Kidney tubule cell (primary cell): ENCODE measurements around the gene ITPR1.
A peak's percentile ranks its signal among the peaks of the same experiment; 100 is the strongest.

ENCODE experiments used
- DNase-seq: peaks from one replicate; pipeline ENCODE4 v3.0.0-alpha.2; 2018; ENCODE audit warnings: low spot score

ITPR1 gene

GRCh38 chr3:4491855-4492207 lies 1.3 kb upstream of the ITPR1 start:
- no peak for DNase-seq

DNA sequence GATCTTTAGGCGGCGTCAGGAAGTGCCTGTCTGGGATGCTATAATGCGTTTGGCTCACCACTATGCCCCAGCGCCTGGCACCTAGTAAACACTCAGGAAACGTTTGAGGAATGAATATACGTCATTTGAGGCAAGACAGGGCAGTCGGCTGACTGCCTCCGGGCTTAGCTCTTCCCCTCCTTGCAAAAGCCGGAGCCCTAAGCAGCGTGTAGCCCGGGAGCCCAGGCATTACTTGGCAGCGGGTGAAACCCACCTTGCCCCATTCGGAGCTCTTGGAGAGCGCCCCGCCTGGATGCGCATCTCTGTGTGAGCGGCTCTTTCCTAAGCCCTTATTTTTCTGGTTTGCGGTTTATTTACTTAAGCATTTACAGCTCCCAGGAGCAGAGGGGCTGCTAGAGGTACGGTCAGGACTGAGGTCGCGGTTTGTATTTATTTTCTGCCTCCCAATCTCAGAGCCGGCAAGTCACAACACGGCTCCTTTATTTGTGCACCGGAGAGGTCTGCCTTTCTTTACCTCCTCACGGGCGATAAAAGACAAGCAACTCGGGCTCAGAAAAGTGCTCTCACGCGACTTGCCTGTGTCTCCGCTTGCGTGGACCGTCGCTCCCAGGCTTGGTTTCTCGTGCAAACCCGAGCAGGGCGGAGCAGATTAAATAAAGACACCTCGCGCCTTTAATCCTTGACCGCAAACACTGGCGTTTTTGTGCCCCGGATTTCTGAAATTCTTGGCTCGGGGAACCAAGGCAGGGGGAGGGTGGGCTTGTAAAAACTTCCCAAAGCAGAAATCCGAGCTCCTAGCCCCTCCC lies 737 bp upstream of the ITPR1 start:
- DNase-seq = peak; percentile 79

- DNase-seq = peak; percentile 22
Observed at GRCh38 chr3:4493941-4494894, 1.1 kb downstream of the ITPR1 start.

DNA sequence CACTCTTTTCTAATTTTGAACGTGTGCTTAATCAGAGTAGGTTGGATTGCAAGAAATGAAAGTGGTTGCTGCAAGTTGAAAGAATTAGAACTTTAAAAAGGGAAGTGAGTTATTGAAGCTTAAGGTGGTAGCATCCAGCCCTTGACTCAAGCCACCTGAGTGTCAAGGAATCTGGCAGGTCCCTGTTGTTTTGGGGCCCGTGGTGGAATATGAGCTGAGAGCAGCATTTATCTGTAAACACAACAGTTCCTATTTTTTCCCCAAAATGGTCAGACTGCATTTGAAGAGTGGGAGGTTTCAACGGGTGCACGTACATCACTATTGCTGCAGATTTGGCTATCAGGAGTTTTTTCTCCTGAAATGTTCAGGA lies 1.7 kb downstream of the ITPR1 start:
- DNase-seq = no peak

- no peak for DNase-seq
Observed at GRCh38 chr3:4495294-4496086, 2.3 kb downstream of the ITPR1 start.

DNA sequence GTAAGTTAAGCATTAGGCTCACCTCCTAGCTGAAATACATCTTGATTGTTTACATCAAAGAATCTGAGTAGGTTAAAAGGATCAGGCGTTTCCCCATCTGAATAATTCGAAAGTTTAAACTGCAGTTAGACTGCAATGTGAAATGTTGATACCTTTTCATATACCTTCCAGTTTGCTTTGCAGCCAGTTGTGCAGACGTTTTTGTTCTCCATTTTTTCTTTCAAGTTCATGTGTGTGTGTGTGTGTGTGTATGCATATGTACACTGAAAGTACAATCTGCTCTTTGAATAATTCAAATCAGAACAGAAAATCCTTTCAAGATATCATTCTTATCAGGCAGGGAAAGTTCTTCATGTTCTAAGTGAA lies 2.9 kb downstream of the ITPR1 start:
- no peak for DNase-seq

GRCh38 chr3:4497005-4497692 lies 4.0 kb downstream of the ITPR1 start:
- no peak for DNase-seq

- DNase-seq = no peak
Observed at GRCh38 chr3:4497843-4498324, 4.7 kb downstream of the ITPR1 start.

DNA sequence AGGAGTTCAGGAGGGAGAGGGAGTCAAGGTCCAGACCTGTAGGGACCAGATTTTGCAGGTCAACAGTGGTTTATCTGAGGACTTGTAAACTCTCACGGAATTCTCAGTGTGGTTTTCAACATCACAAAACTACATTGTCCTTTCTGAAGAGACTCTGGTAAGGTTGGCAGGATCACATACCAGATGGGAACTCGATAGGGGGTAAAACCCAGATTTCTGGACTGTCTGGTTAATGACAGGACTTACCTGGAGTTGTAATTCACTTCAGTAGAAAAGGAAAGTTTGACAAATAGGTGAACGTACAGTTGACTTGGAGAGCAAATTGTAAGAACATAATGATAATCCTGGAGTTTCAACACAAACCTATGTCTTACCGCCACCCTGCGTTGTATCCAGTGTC lies 5.3 kb downstream of the ITPR1 start:
- no peak for DNase-seq

DNA sequence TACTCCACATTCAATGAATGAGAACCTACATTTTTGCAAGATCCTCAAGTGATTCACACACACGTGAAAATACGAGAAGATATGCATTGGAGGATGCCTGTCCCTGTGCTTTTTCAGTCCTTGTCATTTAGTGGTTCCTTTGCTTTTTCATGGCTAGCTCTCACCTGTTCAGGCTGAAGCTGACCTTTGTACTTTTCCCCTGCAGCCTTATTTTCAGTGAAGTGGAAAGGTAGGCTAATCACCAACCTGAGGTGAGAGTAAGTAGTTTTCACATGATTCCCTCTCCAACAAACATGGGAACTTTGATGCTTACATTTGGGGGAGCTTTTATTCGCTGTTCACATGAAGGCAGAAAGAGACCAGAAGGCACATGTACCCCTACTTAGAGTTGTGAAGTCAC lies 8.3 kb downstream of the ITPR1 start:
- DNase-seq = no peak

- no peak for DNase-seq
Observed at GRCh38 chr3:4501927-4502326, 8.8 kb downstream of the ITPR1 start.

DNA sequence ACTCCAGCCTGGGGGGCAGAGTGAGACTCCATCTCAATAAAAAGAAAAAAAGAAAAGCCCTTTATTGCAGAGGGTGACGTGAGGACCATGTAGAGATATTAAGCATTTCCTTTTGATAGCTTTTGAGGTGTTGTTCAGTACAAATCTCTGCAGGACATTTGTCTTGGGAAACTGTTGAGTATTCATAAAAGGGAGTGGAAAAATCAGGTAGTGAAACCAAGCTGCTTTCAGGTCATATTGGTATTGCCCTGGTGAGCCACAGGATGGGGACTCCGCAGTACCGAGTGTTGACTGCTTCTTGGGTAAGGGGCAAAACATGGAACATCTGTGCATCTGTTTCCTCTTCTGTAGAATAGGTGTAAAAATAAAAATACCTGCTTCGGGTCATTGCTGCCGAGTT lies 9.9 kb downstream of the ITPR1 start:
- no peak for DNase-seq

- DNase-seq = peak; percentile 25
Observed at GRCh38 chr3:4504340-4505261, 11.5 kb downstream of the ITPR1 start.

- DNase-seq = no peak
Observed at GRCh38 chr3:4505688-4506558, 12.8 kb downstream of the ITPR1 start.

DNA sequence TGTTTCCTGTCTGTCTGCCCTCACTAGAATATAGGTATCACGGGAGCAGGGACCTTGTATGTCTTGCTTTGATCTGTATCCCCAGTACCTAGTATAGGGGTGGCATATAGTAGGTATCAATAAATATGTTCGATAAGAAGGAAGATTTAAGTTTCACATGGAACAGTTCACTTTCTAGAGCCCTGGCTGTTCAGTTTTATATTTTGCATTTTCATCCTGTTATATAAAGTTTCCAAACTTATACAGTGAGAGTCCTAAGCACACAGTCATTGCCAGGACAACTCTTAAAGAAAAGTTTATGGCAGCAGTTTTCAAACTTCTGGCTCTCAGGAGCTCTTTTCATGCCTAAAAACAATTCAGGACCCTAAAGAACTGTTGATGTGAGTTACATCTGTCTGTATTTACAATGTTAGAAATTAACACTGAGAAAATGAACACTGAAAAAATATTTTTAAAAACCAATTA lies 13.4 kb downstream of the ITPR1 start:
- DNase-seq = no peak

GRCh38 chr3:4507024-4507596 lies 14.0 kb downstream of the ITPR1 start:
- DNase-seq = no peak

DNA sequence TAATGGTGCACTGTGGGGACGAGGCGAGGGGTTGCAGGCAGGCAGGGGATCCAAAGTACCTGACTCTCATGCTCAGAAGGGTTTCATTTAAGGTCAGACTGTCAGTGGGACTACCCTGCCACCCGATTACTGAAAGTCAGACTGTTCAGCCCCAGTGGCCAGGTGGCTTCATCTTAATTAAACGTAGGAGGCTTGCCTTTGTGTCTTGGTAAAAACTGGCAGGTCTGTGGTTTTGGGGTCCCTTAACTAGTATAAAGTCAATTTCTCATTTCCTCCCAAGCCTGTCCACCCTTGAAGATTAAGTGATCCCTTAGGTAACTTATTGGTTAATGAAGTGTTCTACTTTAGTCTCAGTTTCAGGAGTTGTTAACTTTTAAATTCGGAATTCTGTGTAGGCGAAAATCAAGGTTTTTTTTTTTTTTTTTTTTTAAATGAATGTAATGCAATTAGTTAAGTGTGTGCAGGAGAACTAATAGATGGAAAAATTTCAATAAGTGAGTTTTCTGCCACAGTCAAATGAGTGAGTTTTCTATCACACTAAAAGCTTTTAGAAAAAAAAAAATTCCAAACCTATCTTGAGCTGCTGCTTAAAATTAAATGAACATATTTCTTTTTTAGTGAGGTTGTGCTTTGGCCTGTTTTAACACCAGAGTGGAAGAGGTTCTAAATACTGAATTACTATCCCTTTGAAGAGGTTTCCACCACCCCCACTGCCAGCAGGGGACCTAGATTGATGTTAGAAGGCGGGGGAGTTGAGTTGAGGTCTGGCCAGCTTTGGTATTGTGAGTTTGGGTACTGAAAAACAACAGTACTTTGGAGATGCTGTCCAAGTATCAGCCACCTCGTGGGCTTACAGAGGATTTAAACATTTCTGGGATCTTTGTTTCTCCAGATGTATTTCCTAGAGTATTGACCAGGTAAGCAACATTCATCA lies 15.2 kb downstream of the ITPR1 start:
- no peak for DNase-seq

- DNase-seq = no peak
Observed at GRCh38 chr3:4509043-4509442, 15.9 kb downstream of the ITPR1 start.
